GM19099 (cell line): ENCODE data around the gene NEDD4L.

Experiments
- POLR2A ChIP-seq: IDR thresholded peaks from 3 replicates; pipeline ENCODE4 v1.6.1; 2011; ENCODE audit warnings: low read depth; ENCODE audit not compliant: insufficient read length; ENCODE audit errors: extremely low read depth

The NEDD4L gene

DNA sequence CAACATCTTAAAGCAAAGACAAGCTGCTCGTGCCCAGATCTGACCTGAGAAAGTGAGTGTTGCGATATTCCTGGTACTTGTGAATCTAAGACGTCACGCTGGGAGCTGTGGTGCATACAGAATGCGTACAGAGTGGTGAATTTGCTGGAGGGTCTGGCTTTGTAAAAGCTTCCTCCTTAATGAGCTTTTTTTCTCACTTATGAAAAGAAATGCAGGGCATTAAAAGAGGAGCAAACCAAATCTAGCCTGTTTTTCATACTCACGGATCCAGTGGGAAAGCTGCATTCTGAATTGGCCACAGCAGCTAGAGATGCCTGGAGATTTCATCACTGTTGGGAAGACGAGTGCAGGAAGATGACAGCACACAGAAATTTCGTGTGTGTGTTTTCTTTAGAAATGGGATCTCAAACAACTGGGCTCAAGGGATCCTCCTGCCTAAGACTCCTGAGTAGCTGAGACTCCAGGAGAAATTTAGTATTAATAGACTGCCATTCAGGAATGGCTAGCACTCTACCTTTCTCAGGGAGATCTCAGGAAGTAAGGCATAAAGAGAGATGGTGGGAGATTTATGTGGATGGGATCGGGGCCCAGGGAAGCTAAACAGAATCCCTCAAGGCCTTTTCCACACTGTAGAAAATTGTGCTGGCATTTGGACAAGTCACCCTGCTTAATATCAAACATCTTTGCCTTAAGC lies 403.5 kb downstream of the NEDD4L start:
- TF ChIP-seq POLR2A: no peak

DNA sequence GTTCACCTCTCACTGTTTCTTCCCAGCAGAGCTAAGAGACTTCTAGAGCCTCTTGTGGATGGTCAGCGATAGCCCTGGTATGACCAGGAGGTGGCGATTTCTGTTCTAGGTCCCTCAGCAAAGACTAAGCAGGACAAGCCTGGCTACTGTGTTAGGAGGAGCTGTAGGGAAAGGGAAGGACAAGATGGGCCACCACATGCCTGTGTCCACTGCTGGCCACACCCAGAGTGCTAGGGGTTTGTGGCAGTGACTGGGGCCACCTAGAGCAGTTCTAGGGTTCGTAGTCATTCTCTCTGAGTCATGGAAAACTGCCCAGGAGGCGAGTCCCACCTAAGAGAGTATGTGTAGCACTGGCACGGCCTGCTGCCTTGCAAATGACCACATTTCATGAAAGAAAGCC lies 405.4 kb downstream of the NEDD4L start:
- no peak for TF ChIP-seq POLR2A
